ENCODE measurements around the gene UGDH.
A peak's percentile ranks its signal among the peaks of the same experiment; 100 is the strongest.

UGDH gene

DNA sequence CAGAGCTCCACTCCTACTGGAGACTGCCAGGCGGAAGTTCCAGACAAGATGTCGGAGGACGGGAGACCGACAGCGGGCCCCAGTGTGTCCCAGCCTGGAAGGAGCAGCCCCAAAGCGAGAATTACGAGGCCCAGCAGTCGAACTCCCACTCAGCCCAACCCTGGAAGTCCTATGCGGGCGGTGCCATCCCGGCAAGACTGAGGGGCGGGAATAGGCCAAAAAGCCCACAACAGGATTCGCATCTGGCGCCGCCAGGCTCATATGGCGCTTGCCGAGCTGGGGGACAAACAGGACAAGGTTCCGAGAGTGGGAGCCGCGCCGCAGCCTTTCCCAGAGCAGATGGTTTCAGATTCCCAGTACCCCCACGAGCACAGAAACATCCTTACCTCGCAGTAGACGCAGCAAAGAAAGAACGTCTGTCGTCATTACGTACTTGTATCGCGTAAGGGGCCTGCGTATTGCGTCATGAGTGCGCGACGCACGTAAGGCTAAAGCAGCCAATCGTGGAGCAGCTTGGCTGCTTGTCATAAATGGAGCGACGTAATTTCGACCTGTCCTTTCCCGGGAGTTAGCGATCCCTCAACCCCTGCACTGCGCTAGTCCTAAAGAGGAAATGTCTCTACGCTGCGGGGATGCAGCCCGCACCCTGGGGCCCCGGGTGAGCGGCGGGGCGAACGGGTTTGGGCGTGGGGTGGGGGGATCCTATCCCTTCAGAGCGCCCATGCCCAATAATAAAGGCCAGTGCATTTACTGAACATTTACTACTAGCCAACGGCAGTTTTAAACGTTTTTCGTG is 68.5 kb downstream of the UGDH start, which contains the start of the genes LIAS and RPL9 (continued):
- no peak for TF ChIP-seq ZNF174 (tag by site-specific recombination; IDR thresholded peaks at IDR 0.05)
- TF ChIP-seq, protein P1, sequence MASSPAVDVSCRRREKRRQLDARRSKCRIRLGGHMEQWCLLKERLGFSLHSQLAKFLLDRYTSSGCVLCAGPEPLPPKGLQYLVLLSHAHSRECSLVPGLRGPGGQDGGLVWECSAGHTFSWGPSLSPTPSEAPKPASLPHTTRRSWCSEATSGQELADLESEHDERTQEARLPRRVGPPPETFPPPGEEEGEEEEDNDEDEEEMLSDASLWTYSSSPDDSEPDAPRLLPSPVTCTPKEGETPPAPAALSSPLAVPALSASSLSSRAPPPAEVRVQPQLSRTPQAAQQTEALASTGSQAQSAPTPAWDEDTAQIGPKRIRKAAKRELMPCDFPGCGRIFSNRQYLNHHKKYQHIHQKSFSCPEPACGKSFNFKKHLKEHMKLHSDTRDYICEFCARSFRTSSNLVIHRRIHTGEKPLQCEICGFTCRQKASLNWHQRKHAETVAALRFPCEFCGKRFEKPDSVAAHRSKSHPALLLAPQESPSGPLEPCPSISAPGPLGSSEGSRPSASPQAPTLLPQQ (tag by site-specific recombination; IDR thresholded peaks at IDR 0.05) = peak; percentile 78
- no peak for TF ChIP-seq ZEB2 (tag by site-specific recombination; IDR thresholded peaks at IDR 0.05)
- no peak for TF ChIP-seq BCL11A (tag by site-specific recombination; IDR thresholded peaks at IDR 0.05; ENCODE audit: low read depth)
- TF ChIP-seq, protein P2, sequence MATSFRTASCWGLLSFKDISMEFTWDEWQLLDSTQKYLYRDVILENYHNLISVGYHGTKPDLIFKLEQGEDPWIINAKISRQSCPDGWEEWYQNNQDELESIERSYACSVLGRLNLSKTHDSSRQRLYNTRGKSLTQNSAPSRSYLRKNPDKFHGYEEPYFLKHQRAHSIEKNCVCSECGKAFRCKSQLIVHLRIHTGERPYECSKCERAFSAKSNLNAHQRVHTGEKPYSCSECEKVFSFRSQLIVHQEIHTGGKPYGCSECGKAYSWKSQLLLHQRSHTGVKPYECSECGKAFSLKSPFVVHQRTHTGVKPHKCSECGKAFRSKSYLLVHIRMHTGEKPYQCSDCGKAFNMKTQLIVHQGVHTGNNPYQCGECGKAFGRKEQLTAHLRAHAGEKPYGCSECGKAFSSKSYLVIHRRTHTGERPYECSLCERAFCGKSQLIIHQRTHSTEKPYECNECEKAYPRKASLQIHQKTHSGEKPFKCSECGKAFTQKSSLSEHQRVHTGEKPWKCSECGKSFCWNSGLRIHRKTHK (tag by site-specific recombination; IDR thresholded peaks at IDR 0.05) = no peak
- 0 out of 2 replicates have a peak, but pooled peaks have one; percentile 19 for TF ChIP-seq GLI4 (tag by site-specific recombination; IDR thresholded peaks at IDR 0.05)
- no peak for TF ChIP-seq ZNF16 (tag by site-specific recombination; IDR thresholded peaks at IDR 0.05; ENCODE audit: low read depth)
- no peak for TF ChIP-seq TCF7L2 (IDR thresholded peaks at IDR 0.05; ENCODE audit: borderline replicate concordance, low read depth, low read length)
- TF ChIP-seq ZNF629 (tag by site-specific recombination; IDR thresholded peaks at IDR 0.05) = peak; percentile 99
- peak; percentile 30; the same call in 1 of the 2 replicates for TF ChIP-seq EGR2 (tag by site-specific recombination; IDR thresholded peaks at IDR 0.05; ENCODE audit: low read depth)
- TF ChIP-seq ZNF146 (tag by site-specific recombination; IDR thresholded peaks at IDR 0.05) = no peak
- peak; percentile 99 for TF ChIP-seq ZNF423 (tag by site-specific recombination; IDR thresholded peaks at IDR 0.05)
- no peak for TF ChIP-seq REPIN1 (tag by site-specific recombination; IDR thresholded peaks at IDR 0.05; ENCODE audit: low read depth)
- TF ChIP-seq ZNF513 (tag by site-specific recombination; IDR thresholded peaks at IDR 0.05) = no peak
- TF ChIP-seq ZNF157 (tag by site-specific recombination; IDR thresholded peaks at IDR 0.05) = no peak
- TF ChIP-seq, protein P3, sequence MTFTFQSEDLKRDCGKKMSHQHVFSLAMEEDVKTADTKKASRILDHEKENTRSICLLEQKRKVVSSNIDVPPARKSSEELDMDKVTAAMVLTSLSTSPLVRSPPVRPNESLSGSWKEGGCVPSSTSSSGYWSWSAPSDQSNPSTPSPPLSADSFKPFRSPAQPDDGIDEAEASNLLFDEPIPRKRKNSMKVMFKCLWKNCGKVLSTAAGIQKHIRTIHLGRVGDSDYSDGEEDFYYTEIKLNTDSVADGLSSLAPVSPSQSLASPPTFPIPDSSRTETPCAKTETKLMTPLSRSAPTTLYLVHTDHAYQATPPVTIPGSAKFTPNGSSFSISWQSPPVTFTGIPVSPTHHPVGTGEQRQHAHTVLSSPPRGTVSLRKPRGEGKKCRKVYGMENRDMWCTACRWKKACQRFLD (tag by site-specific recombination; IDR thresholded peaks at IDR 0.05) = no peak
- no peak for TF ChIP-seq ZNF416 (tag by site-specific recombination; IDR thresholded peaks at IDR 0.05)
- no peak for TF ChIP-seq KLF1 (tag by site-specific recombination; IDR thresholded peaks at IDR 0.05)
- TF ChIP-seq INSM2 (tag by site-specific recombination; IDR thresholded peaks at IDR 0.05) = no peak
- TF ChIP-seq ZNF311 (tag by site-specific recombination; IDR thresholded peaks at IDR 0.05; ENCODE audit: borderline replicate concordance) = no peak
- no peak for TF ChIP-seq ZNF514 (tag by site-specific recombination; IDR thresholded peaks at IDR 0.05)
- TF ChIP-seq, protein P4, sequence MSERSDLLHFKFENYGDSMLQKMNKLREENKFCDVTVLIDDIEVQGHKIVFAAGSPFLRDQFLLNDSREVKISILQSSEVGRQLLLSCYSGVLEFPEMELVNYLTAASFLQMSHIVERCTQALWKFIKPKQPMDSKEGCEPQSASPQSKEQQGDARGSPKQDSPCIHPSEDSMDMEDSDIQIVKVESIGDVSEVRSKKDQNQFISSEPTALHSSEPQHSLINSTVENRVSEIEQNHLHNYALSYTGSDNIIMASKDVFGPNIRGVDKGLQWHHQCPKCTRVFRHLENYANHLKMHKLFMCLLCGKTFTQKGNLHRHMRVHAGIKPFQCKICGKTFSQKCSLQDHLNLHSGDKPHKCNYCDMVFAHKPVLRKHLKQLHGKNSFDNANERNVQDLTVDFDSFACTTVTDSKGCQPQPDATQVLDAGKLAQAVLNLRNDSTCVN (tag by site-specific recombination; optimal IDR thresholded peaks at IDR 0.05) = no peak
- peak; percentile 57; the same call in 1 of the 2 replicates for TF ChIP-seq SCRT2 (tag by site-specific recombination; IDR thresholded peaks at IDR 0.05)
- peak; percentile 91 for TF ChIP-seq ZBTB48 (tag by site-specific recombination; IDR thresholded peaks at IDR 0.05)
- TF ChIP-seq ZNF121 (tag by site-specific recombination; IDR thresholded peaks at IDR 0.05) = no peak
- TF ChIP-seq AEBP2 (tag by site-specific recombination; IDR thresholded peaks at IDR 0.05; ENCODE audit: borderline replicate concordance) = no peak
- no peak for TF ChIP-seq ZNF350 (tag by site-specific recombination; IDR thresholded peaks at IDR 0.05)
- peak; percentile 60; the same call in 1 of the 2 replicates for TF ChIP-seq KLF8 (tag by site-specific recombination; IDR thresholded peaks at IDR 0.05)
- no peak for TF ChIP-seq ZNF623 (tag by site-specific recombination; IDR thresholded peaks at IDR 0.05)
- TF ChIP-seq SETDB1 (IDR thresholded peaks at IDR 0.05; ENCODE audit: insufficient read length, low read length) = no peak
